Right lobe of liver (tissue), 4 donors: ENCODE measurements around the gene CIBAR2.

Experiments used
- CTCF ChIP-seq, 4 donors: fragments of 200-600 bp in 3 of 4; fragments of 450-650 bp in 1 of 4; IDR thresholded peaks; one replicate each; pipeline versions ENCODE4 v1.5.1 to v1.8.0; 2016 to 2022; ENCODE audit warnings: antibody characterized with exemption in 4 of 4, mild to moderate bottlenecking in 2 of 4
- POLR2A ChIP-seq: fragments of 450-650 bp; IDR thresholded peaks from one replicate; pipeline ENCODE4 v1.6.1; 2017; ENCODE audit warnings: antibody characterized with exemption, mild to moderate bottlenecking
- donor health status: DM: no; HTN: no; CAD: no.
- donor health status: DM: no; HTN: no; CAD: no.
- donor health status: DM: no; HTN: yes; CAD: no.

GRCh38 chr16:85072076-85072860 lies 40.0 kb downstream of the CIBAR2 start:
- TF ChIP-seq POLR2A (no peak), CTCF (IDR thresholded peaks at IDR 0.05) (no peak)
